Measurements from ENCODE around the gene C10orf143.

The C10orf143 gene

DNA sequence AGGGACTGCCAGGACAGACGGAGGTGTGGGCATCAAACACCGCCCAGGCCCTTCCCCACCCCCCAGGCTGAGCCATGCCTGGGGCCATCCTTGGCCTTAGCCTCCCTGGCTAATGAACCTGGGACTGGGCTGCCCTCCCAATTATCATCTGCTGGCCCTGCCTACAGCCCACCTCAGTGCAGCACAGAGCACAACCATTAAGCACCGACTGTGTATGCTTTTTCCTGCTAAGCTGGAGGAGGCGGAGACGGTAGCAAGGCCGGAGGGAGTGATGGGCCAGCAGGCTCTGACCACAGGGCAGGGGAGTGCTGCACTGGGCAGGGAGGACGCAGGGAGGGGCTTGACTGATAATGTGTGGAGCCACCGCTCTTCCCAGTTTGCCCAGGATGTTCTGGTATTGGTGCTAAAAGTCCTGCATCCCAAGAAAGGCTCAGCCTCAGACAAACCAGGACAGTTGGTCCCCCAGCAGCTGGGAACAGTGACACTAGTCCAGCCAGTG, 72.0 kb downstream of the C10orf143 start:
- no peak for DNase-seq (ENCODE audit: low read depth)
- H3K4me3 ChIP-seq (ENCODE audit: control insufficient read depth, low read depth, low read length): no peak overlapping the region
- no peak for TF ChIP-seq CTCF (IDR thresholded peaks at IDR 0.05; ENCODE audit: control insufficient read depth, insufficient read depth, low read depth, low read length, missing control alignments)

DNA sequence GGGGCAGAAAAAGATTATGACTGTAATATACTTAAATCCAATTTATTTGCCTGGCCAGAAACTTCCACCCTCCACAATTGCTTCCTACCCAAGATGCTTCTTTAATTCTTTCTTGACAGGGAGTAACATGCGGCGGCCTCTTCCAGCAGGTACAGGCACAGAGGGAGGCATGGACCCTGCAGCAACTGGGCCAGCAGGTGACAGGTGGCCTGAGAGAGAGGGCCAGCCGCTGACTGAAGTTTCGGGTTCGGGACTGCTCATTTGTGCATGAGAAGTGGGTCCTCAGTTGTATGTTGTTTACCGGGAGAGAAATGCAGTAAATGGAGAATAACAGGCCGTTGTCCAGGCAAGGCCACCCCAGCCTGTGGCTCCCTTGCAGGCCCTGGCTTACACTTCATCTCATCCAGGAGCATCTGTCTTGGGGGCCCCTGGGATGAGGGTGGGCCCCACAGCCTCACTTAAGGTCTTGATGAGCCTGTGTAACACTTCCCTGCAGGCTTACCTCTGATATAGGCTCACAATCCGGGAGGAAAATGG, 72.5 kb downstream of the C10orf143 start:
- no peak for DNase-seq (ENCODE audit: low read depth)
- TF ChIP-seq CTCF (IDR thresholded peaks at IDR 0.05; ENCODE audit: control insufficient read depth, insufficient read depth, low read depth, low read length, missing control alignments): no peak

GRCh38 chr10:130037169-130037661, 73.4 kb downstream of the C10orf143 start:
- TF ChIP-seq CTCF (IDR thresholded peaks at IDR 0.05; ENCODE audit: control insufficient read depth, insufficient read depth, low read depth, low read length, missing control alignments): no peak
- H3K4me3 ChIP-seq (ENCODE audit: control insufficient read depth, low read depth, low read length): no peak overlapping the region
- DNase-seq (ENCODE audit: low read depth): no peak

More for the DNA sequence above, 72.5 kb downstream of the C10orf143 start:
- no peak overlapping the region for H3K4me3 ChIP-seq (ENCODE audit: control insufficient read depth, low read depth, low read length)

DNA sequence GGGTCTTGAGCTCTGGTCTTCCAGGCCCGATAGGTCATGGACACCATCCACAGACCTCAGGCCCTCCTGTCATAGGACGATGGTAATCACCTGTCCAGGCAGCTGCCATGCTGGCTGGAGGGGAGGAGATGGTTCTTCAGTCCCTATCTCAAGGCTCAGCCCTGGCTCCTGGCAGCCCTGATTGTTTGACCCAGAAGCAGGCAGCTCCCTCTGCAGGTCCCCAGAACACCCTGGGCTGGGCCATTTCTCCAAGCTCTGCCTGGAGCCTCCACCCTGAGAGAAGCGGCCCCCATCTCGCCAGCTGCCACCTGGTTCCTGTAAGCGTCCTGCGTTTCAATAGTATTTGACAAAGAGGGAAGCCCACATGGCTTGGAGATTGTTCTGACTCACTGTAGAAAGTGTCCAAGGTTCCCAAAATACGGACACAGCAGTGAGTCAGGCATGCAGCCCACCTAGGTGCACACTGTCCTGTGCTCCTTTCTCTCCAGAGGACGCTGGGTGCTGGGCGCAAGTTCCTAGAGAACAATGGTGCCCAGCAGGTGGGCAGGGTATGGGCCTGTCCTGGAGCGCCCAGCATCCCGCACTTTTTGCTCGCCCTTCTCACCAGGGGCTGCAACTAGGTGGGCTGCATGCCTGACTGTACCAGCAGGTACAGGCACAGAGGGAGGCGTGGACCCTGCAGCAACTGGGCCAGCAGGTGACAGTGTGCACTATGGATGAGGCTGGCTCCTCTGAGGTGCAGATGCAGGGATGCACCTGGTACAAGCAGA, 74.1 kb downstream of the C10orf143 start:
- no peak for TF ChIP-seq CTCF (IDR thresholded peaks at IDR 0.05; ENCODE audit: control insufficient read depth, insufficient read depth, low read depth, low read length, missing control alignments)
- no peak for DNase-seq (ENCODE audit: low read depth)
- H3K4me3 ChIP-seq (ENCODE audit: control insufficient read depth, low read depth, low read length): no peak overlapping the region

GRCh38 chr10:130029209-130029608, 81.4 kb downstream of the C10orf143 start:
- no peak overlapping the region for H3K4me3 ChIP-seq (ENCODE audit: control insufficient read depth, low read depth, low read length)
- DNase-seq (ENCODE audit: low read depth): no peak
- TF ChIP-seq CTCF (IDR thresholded peaks at IDR 0.05; ENCODE audit: control insufficient read depth, insufficient read depth, low read depth, low read length, missing control alignments): no peak

- DNase-seq (ENCODE audit: low read depth): no peak
- no peak overlapping the region for H3K4me3 ChIP-seq (ENCODE audit: control insufficient read depth, low read depth, low read length)
- no peak for TF ChIP-seq CTCF (IDR thresholded peaks at IDR 0.05; ENCODE audit: control insufficient read depth, insufficient read depth, low read depth, low read length, missing control alignments)
Observed at GRCh38 chr10:130028465-130028819, 82.2 kb downstream of the C10orf143 start.

All from AG09309 (cell line).